RPMI8226 (cell line): ENCODE measurements around the gene RMDN2.

Source experiments
- DNase-seq: peaks from one replicate; pipeline ENCODE4 v3.0.0-alpha.2; 2015

The RMDN2 gene

DNA sequence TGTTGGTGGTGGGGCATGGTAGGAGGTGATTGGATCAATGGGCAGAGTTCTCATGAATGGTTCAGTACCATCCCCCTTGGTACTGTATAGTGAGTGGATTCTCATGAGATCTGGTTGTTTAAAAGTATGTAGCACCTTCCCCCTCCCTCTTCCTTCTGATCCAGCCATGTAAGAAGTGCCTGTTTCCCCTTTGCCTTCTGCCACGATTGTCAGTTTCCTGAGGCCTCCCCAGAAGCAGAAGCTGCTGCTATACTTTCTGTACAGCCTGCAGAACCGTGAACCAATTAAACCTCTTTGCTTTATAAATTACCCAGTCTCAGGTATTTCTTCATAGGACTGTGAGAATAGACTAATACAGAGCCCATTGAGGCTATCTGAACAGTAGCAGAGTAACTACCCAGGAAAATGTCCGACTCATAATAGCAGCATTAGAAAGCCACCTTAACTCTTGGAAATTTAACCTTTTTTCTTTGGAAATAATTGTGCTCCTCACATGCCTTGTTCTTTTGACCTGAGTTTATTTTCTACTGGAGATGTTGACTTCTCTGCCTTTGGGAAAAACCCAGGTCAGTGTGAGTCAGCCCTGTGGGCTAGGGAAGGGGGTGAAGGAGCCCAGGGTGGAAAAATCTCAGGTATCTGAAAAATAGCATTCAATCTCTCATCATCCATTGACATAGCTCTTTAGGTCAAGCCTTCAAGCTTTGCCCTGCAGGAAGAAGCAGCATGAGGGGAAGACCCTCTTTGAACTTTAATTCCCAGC, 132.7 kb downstream of the RMDN2 start:
- no peak for DNase-seq

DNA sequence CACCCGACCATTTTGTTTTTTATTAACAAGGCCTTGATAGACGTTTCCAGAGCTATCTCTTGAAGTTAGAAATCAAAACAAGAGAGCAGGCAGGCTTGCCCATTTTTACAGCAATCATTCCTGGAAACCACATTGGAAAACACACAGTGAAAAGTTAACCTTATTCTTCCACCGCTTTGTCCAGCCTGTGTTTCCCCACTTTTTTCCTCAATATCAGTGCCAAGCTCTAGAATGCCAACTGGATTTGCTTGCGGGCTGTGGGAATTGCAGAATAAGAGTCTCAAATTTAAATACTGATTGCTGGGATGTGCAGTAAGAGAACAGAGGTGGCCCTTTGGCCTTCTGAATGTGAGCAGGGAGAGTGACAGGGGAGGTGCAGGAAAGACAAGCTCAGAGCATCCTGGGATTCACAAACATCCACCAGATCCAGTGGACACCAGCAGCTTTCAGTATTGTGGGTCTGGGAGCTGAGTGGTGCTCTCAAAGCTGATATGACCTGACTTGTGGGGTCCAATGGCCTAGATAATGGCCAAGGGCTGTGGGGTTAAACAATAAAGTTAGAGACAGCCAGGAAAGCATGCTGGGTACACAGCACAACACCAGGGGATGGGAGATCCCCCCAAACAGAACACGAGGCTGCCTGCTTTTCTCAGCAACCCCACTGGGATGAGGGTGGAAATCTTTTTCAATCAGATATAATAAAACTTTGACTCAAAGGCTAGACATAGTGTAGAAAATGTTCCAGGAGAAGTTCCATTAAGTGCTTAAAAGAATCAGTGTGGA, 135.3 kb downstream of the RMDN2 start:
- no peak for DNase-seq

GRCh38 chr2:38064801-38065501, 139.9 kb downstream of the RMDN2 start:
- no peak for DNase-seq

- DNase-seq, result no peak
Measured at GRCh38 chr2:38065502-38066135, 140.5 kb downstream of the RMDN2 start.

GRCh38 chr2:38066421-38067115, 141.5 kb downstream of the RMDN2 start:
- no peak for DNase-seq
